ENCODE measurements around the gene LEFTY2.

GRCh38 chr1:225909477-225909876 lies 31.5 kb downstream of the LEFTY2 start:
- TF ChIP-seq ZNF274 (IDR thresholded peaks at IDR 0.05; ENCODE audit: low read depth, low read length): no peak
- no peak for TF ChIP-seq SUZ12 (IDR thresholded peaks at IDR 0.05; ENCODE audit: extremely low read depth, insufficient read depth, insufficient read length)
